HG02763 (cell line): ENCODE results near the gene PGM5.

Experiments
- ATAC-seq: cut with Tn5 transposase; IDR thresholded peaks from one replicate; pipeline ENCODE4 v1.9.1; 2021; ENCODE audit warnings: mild to moderate bottlenecking, moderate library complexity; ENCODE audit not compliant: unreplicated experiment

The PGM5 gene

GRCh38 chr9:68575817-68576216 lies 219.4 kb downstream of the PGM5 start:
- ATAC-seq: no peak

GRCh38 chr9:68577774-68578591 lies 221.6 kb downstream of the PGM5 start:
- ATAC-seq: peak; percentile 66
